ENCODE measurements around the gene RTN4IP1. TPM values are rescaled to one million over a fixed set of nuclear protein-coding genes. Genes with fewer than 3 reads are reported as not detected.
"Not testable (repeated sequence)": the region's sequence is repeated elsewhere in the genome, so short reads cannot be mapped to it uniquely, and the experiment has no call there.

Gene RTN4IP1
- total RNA-seq, 1 donor from 2014 or later = 11.2 TPM

DNA sequence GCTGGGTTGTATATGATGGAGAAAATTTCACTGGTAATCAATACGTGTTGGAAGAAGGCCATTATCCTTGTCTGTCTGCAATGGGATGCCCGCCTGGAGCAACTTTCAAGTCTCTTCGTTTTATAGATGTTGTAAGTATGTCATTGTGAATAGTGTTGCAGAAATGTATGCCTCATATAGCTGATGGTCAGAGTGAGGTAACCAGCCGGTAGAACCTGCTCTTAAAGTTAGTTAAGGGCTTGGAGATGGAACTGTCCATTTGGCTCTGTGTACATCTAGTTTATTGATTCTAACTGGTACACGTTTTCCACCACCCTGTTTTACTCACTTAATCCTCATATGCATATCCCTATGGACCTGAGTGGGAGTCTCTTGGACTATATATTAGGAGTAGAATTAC lies 73.5 kb downstream of the RTN4IP1 start:
- H3K27ac Mint-ChIP-seq = no peak overlapping the region
- DNase-seq (no peak), ATAC-seq (ENCODE audit: low read depth) (no peak)
- H3K4me3 Mint-ChIP-seq = no peak overlapping the region
- no peaks in the 10 kb centered on the region for H3K27me3 Mint-ChIP-seq
- CTCF ChIA-PET = interaction anchor here (0.9 to 8.5 kb wide), 7 partner anchors 8 to 221 kb away, joined by 4 to 89 read pairs (median 12); no protein-coding TSS in a partner anchor
- TF ChIP-seq, protein P1, sequence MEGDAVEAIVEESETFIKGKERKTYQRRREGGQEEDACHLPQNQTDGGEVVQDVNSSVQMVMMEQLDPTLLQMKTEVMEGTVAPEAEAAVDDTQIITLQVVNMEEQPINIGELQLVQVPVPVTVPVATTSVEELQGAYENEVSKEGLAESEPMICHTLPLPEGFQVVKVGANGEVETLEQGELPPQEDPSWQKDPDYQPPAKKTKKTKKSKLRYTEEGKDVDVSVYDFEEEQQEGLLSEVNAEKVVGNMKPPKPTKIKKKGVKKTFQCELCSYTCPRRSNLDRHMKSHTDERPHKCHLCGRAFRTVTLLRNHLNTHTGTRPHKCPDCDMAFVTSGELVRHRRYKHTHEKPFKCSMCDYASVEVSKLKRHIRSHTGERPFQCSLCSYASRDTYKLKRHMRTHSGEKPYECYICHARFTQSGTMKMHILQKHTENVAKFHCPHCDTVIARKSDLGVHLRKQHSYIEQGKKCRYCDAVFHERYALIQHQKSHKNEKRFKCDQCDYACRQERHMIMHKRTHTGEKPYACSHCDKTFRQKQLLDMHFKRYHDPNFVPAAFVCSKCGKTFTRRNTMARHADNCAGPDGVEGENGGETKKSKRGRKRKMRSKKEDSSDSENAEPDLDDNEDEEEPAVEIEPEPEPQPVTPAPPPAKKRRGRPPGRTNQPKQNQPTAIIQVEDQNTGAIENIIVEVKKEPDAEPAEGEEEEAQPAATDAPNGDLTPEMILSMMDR (IDR thresholded peaks at IDR 0.05) = no peak
- intact Hi-C loops (cut with micrococcal nuclease) = loop anchor here (1.0 to 2.0 kb wide), 4 partner anchors 7 to 221 kb away; no protein-coding TSS in a partner anchor
- H3K4me1 Mint-ChIP-seq = peaks cover 22% of the 10 kb centered on the region
- H3K36me3 Mint-ChIP-seq (ENCODE audit: low read depth) = peaks cover 74% of the 10 kb centered on the region
- POLR2A ChIA-PET = interaction anchor here (0.6 to 3.9 kb wide), 4 partner anchors 21 to 46 kb away, joined by 3 to 23 read pairs (median 3); no protein-coding TSS in a partner anchor
- no peaks in the 10 kb centered on the region for H3K9me3 Mint-ChIP-seq

DNA sequence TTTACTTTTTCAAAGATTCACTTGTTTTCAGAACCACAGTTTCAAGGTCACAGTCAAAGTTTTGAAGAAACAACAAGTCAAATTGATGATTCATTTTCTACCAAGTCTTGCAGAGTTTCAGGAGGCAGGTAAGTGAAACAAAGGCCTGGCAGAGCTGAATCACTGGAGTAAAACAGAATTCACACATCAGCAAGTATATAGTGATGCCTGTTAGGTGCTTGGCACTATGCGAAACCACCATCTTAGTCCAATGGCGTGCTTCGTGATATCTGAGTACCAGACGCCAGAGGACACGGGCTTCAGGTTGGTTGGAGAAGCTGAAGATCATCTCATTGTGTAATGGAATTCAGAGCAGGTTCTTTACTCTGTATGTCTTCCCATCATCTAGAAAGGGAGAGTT lies 75.9 kb downstream of the RTN4IP1 start:
- TF ChIP-seq, protein P1 (IDR thresholded peaks at IDR 0.05) = no peak
- peaks cover 72% of the 10 kb centered on the region for H3K36me3 Mint-ChIP-seq (ENCODE audit: low read depth)
- ChIA-PET POLR2A (interaction anchor here (1.1 to 3.9 kb wide), 4 partner anchors 34 to 44 kb away, joined by 3 to 23 read pairs (median 6); no protein-coding TSS in a partner anchor), CTCF (interaction anchor here (1.8 to 8.5 kb wide), 6 partner anchors 8 to 107 kb away, joined by 5 to 89 read pairs (median 14); no protein-coding TSS in a partner anchor)
- H3K9me3 Mint-ChIP-seq = no peaks in the 10 kb centered on the region
- no peak for ATAC-seq (ENCODE audit: low read depth)
- H3K4me1 Mint-ChIP-seq = peaks cover 26% of the 10 kb centered on the region
- H3K4me3 Mint-ChIP-seq = no peak overlapping the region
- no peaks in the 10 kb centered on the region for H3K27me3 Mint-ChIP-seq
- DNase-seq = no peak
- H3K27ac Mint-ChIP-seq = peak overlapping the region; percentile 46
- intact Hi-C loops (cut with micrococcal nuclease) = no loop called here

DNA sequence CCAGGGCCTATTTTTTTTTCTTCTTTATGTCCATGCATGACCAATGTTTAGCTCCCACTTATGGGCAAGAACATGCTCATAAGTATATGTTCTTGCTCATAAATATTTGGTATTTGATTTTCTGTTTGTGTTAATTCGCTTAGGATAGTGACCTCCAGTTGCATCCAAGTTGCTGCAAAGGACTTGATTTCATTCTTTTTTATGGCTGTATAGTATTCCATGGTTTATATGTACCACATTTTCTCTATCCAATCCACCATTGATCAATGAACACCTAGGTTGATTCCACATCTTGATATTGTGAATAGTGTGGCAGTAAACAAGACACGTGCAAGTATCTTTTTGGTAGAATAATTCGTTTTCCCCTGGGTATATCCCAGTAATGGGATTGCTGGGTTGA lies 78.1 kb downstream of the RTN4IP1 start:
- H3K27me3 Mint-ChIP-seq = no peaks in the 10 kb centered on the region
- intact Hi-C loops (cut with micrococcal nuclease) = no loop called here
- ChIA-PET CTCF (no interaction called here), POLR2A (interaction anchor here (2.3 to 2.7 kb wide), 2 partner anchors 32 to 39 kb away, joined by 8 to 36 read pairs; no protein-coding TSS in a partner anchor)
- H3K4me3 Mint-ChIP-seq = no peak overlapping the region
- H3K27ac Mint-ChIP-seq = peak overlapping the region; percentile 13
- DNase-seq = no peak
- H3K9me3 Mint-ChIP-seq = no peaks in the 10 kb centered on the region
- H3K4me1 Mint-ChIP-seq = peaks cover 44% of the 10 kb centered on the region
- no peak for ATAC-seq (ENCODE audit: low read depth)
- TF ChIP-seq, protein P1 (IDR thresholded peaks at IDR 0.05) = no peak
- peaks cover 68% of the 10 kb centered on the region for H3K36me3 Mint-ChIP-seq (ENCODE audit: low read depth)

DNA sequence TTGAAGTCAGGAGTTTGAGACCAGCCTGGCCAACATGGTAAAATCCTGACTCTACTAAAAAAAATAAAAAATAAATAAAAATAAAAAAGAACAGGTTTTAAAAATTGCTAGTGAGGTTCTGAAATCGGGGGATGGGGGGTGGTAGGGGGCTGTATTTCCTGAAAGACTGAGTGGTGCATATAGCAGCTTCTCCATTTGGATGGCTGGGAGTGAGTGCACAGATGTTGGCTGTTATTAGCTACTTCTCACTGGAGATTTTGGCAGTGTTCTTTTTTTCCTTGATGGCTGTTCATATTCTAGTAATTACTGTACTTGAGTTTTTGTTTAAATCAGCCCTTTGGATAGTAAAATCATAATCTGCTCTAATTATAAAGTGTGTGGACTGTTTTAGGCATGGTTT lies 79.8 kb downstream of the RTN4IP1 start:
- H3K36me3 Mint-ChIP-seq (ENCODE audit: low read depth) = peaks cover 74% of the 10 kb centered on the region

DNA sequence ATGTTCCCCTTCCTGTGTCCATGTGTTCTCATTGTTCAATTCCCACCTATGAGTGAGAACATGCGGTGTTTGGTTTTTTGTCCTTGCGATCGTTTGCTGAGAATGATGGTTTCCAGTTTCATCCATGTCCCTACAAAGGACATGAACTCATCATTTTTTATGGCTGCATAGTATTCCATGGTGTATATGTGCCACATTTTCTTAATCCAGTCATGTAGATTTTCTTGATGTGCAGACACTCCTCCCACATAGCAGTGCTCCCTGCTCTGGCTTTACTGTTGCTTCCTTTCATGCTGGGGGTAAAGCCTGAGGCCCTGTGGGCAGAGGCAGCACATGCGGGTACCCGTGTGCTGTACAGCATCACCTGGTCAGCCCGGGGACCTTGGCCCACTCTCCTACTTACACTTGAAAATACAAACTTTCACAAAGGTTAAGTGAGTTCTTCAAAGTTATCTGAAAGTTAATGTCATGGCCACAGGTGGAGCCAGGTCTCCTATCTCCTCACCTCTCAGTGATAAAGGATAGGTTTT lies 80.3 kb downstream of the RTN4IP1 start:
- CTCF ChIA-PET = interaction anchor here (1.0 kb wide), 1 partner anchor 104 kb away, joined by 4 read pairs; no protein-coding TSS in a partner anchor
- H3K27ac Mint-ChIP-seq = peak overlapping the region; percentile 46
- intact Hi-C loops (cut with micrococcal nuclease) = loop anchor here (1.0 kb wide), 1 partner anchor 7 kb away; no protein-coding TSS in a partner anchor
- H3K27me3 Mint-ChIP-seq; ATAC-seq (ENCODE audit: low read depth); DNase-seq; H3K4me3 Mint-ChIP-seq; H3K9me3 Mint-ChIP-seq: not testable (repeated sequence)
- H3K4me1 Mint-ChIP-seq = peaks cover 59% of the 10 kb centered on the region
- peaks cover 74% of the 10 kb centered on the region for H3K36me3 Mint-ChIP-seq (ENCODE audit: low read depth)
- POLR2A ChIA-PET = interaction anchor here (1.0 to 3.5 kb wide), 2 partner anchors 28 to 37 kb away, joined by 3 to 51 read pairs; no protein-coding TSS in a partner anchor

More for the DNA sequence above, 79.8 kb downstream of the RTN4IP1 start:
- ChIA-PET CTCF (interaction anchor here (1.0 kb wide), 1 partner anchor 104 kb away, joined by 4 read pairs; no protein-coding TSS in a partner anchor), POLR2A (interaction anchor here (1.0 kb wide), 1 partner anchor 37 kb away, joined by 3 read pairs; no protein-coding TSS in a partner anchor)
- intact Hi-C loops (cut with micrococcal nuclease) = no loop called here
- H3K27me3 Mint-ChIP-seq = no peaks in the 10 kb centered on the region
- TF ChIP-seq, protein P1 (IDR thresholded peaks at IDR 0.05) = no peak
- H3K4me3 Mint-ChIP-seq = no peak overlapping the region
- H3K27ac Mint-ChIP-seq = peak overlapping the region; percentile 75
- ATAC-seq (ENCODE audit: low read depth) (no peak), DNase-seq (no peak)
- no peaks in the 10 kb centered on the region for H3K9me3 Mint-ChIP-seq
- peaks cover 59% of the 10 kb centered on the region for H3K4me1 Mint-ChIP-seq

Data from activated B cell treated with CpG ODN at 0.5 μM for 24 hours (primary cell).